ENCODE measurements around the gene NMRAL1. TPM values are rescaled to one million over a fixed set of nuclear protein-coding genes. Genes with fewer than 3 reads are reported as not detected.

NMRAL1 gene
- total RNA-seq, 1 donor from 2014 or later, result 47.1 TPM

DNA sequence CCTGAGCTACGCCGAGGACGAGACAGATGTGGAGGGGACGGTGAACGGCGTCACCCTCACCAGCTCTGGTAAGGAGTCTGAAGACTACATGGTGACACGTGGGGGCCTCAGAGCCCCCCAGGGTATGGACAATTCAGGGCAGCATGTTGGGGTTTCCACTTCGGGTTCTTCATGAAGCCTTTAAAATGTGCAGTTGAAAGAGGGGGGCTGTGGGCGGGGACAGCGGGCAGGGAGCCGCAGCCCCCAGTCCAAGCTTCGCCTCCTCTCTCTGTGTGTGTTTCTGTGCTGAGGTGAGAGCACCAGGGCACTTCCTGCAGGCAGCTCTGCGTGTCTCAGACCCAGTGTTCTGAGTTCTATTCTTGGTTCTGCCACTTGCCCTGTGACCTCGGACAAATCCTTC is 24.0 kb downstream of the NMRAL1 start:
- Histone ChIP-seq H3K4me3 (no peak overlapping the region), H3K9me3 (ENCODE audit: low read depth) (no peaks in the 10 kb centered on the region), H3K27me3 (no peaks in the 10 kb centered on the region), H2AFZ (replicated peaks) (no peak overlapping the region), H3K9ac (no peak overlapping the region), H3K36me3 (no peaks in the 10 kb centered on the region), H3K4me1 (no peaks in the 10 kb centered on the region), H4K20me1 (ENCODE audit: low read depth) (peaks cover 21% of the 10 kb centered on the region), H3F3A (ENCODE audit: low read depth) (no peaks in the 10 kb centered on the region), H3K79me2 (ENCODE audit: low read depth) (no peaks in the 10 kb centered on the region), H3K27ac (peak overlapping the region; percentile 58), H3K4me2 (no peak overlapping the region)
- Mint-ChIP-seq H3K36me3 (peaks cover 11% of the 10 kb centered on the region), H3K27ac (no peak overlapping the region), H3K27me3 (ENCODE audit: insufficient read depth, low read depth) (peaks cover 4% of the 10 kb centered on the region), H3K4me1 (no peaks in the 10 kb centered on the region), H3K9me3 (no peaks in the 10 kb centered on the region), H3K4me3 (no peak overlapping the region)
- no peak for DNase-seq (ENCODE audit: low spot score)
- TF ChIP-seq EZH2 (IDR thresholded peaks at IDR 0.05), result no peak
- no peak for TF ChIP-seq CTCF (IDR thresholded peaks at IDR 0.05)
- no peak for TF ChIP-seq EZH2phosphoT487 (IDR thresholded peaks at IDR 0.05)

DNA sequence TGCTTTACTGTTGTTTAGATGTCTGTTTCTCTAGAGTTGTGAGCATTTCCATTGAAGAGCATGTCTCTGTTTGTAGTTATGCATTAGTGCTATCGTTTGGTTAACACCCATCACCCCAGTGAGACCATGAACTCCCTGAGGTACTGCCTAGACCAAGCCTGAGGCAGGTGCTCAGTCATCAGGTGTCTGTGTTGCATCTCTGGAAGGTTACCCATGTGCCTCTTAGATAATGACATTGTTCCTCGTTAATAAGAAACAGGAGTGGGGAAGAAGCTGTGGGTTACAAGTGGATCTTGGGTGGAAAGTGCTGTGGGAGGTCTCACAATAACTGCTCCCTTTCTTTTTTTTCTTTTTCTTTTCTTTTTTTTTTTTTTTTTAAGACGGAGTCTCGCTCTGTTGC is 30.4 kb downstream of the NMRAL1 start:
- H3K27me3 ChIP-seq, result no peaks in the 10 kb centered on the region
- H3K9me3 ChIP-seq (ENCODE audit: low read depth), result no peaks in the 10 kb centered on the region
- no peak overlapping the region for H3K4me2 ChIP-seq
- TF ChIP-seq CTCF (IDR thresholded peaks at IDR 0.05) (no peak), EZH2phosphoT487 (IDR thresholded peaks at IDR 0.05) (no peak), EZH2 (IDR thresholded peaks at IDR 0.05) (no peak)
- DNase-seq (ENCODE audit: low spot score), result no peak
- H4K20me1 ChIP-seq (ENCODE audit: low read depth), result no peaks in the 10 kb centered on the region
- no peak overlapping the region for H3K4me3 ChIP-seq
- no peaks in the 10 kb centered on the region for H3K4me1 ChIP-seq
- peaks cover 2% of the 10 kb centered on the region for H3K27me3 Mint-ChIP-seq (ENCODE audit: insufficient read depth, low read depth)
- no peaks in the 10 kb centered on the region for H3K36me3 ChIP-seq
- no peaks in the 10 kb centered on the region for H3K9me3 Mint-ChIP-seq
- H3K36me3 Mint-ChIP-seq, result peaks cover 37% of the 10 kb centered on the region
- no peaks in the 10 kb centered on the region for H3K79me2 ChIP-seq (ENCODE audit: low read depth)
- no peak overlapping the region for H2AFZ ChIP-seq (replicated peaks)
- H3K27ac ChIP-seq, result no peak overlapping the region
- H3K4me3 Mint-ChIP-seq, result no peak overlapping the region
- no peak overlapping the region for H3K9ac ChIP-seq
- no peak overlapping the region for H3K27ac Mint-ChIP-seq
- no peaks in the 10 kb centered on the region for H3K4me1 Mint-ChIP-seq
- H3F3A ChIP-seq (ENCODE audit: low read depth), result no peaks in the 10 kb centered on the region

DNA sequence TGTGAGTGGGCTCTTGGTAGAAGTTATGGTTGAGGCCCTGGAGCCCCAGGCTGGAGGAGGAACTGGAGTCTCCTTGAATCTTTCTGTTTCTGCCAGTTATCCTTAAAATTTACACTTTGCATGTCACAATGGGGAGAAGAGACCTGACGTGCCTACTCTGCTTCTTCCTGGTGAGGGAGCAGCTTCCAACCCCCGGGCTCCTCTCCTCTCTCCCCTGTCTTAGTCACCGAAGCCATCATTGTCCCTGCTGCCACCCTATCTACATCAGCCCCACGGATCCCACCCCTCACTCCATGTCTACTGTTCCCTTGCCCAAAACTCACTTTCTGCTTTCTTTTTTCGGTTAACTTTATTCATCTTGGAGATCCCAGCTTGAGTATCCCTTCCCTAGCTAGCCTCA is 31.2 kb downstream of the NMRAL1 start:
- Histone ChIP-seq H3K36me3 (no peaks in the 10 kb centered on the region), H3K27ac (no peak overlapping the region), H3K9me3 (ENCODE audit: low read depth) (no peaks in the 10 kb centered on the region), H3K4me1 (no peaks in the 10 kb centered on the region), H3K4me3 (no peak overlapping the region), H3K4me2 (no peak overlapping the region), H3K79me2 (ENCODE audit: low read depth) (no peaks in the 10 kb centered on the region), H3K9ac (no peak overlapping the region), H2AFZ (replicated peaks) (no peak overlapping the region), H4K20me1 (ENCODE audit: low read depth) (no peaks in the 10 kb centered on the region), H3F3A (ENCODE audit: low read depth) (no peaks in the 10 kb centered on the region), H3K27me3 (no peaks in the 10 kb centered on the region)
- Mint-ChIP-seq H3K4me3 (no peak overlapping the region), H3K27me3 (ENCODE audit: insufficient read depth, low read depth) (peaks cover 2% of the 10 kb centered on the region), H3K4me1 (no peaks in the 10 kb centered on the region), H3K9me3 (no peaks in the 10 kb centered on the region), H3K36me3 (peaks cover 35% of the 10 kb centered on the region), H3K27ac (no peak overlapping the region)
- TF ChIP-seq EZH2phosphoT487 (IDR thresholded peaks at IDR 0.05) (no peak), EZH2 (IDR thresholded peaks at IDR 0.05) (no peak), CTCF (IDR thresholded peaks at IDR 0.05) (no peak)
- no peak for DNase-seq (ENCODE audit: low spot score)
